ENCODE data around the gene MAPKAP1.

GRCh38 chr9:125511789-125512660, 195.0 kb downstream of the MAPKAP1 start:
- TF ChIP-seq REST (IDR thresholded peaks at IDR 0.05; ENCODE audit: insufficient read depth in 1 of 2, low read depth in 2 of 2, low read length in 2 of 2): no peak
- no peak for TF ChIP-seq POLR2AphosphoS5 (IDR thresholded peaks at IDR 0.05; ENCODE audit: low read depth, low read length)
- no peak for TF ChIP-seq SIN3A (IDR thresholded peaks at IDR 0.05; ENCODE audit: borderline replicate concordance, insufficient read depth, low read length)
- no peak for TF ChIP-seq TAF1 (IDR thresholded peaks at IDR 0.05; ENCODE audit: borderline replicate concordance, insufficient read depth, low read length)
- TF ChIP-seq FOXP2 (optimal IDR thresholded peaks at IDR 0.05; ENCODE audit: borderline replicate concordance, extremely low read depth, extremely low read length, insufficient read depth): no peak
